ENCODE measurements around the gene WIPF2.

Gene WIPF2

DNA sequence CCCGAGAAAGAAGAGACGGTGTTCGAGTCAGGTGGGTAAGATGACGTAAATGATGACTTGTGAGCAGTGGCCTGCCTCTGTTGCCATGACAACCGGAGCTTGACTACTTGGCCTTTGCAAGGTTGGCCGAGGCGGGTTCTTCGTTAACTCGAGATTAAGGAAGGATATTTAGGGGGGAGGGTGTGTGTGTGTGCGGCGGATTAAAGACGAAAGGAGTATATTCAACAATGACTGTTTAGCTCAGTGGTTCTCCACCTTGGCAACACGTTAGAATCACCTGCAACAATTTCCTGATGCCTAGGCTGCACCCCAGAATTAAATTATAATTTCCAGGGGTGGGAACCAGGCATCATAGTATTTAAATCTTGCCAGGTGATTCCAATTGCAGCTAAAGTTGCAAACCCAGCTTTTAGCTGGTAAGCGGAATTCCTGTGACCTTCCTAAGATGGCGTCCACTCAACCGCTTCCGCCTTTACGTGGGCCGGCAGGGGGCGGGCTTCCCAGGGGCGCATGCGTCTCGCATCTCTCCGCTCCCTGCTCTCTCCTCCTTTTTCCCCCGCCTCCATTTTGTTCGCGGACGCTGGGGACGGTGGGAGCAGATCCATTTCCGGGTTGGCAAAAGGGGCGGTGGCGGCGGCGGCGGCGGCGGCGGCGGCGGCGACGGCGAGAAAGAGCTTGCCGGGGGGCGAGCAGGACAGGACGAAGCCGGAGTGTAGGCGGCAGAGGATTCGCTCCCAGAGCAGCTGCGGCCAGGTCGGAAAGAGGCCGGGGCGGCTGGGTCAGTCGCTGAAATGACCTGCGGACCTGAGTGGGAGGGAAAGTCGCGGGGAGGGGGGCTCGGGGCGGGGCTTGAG, at the start of gene WIPF2 (continued):
- TF ChIP-seq ZNF132 (tag by site-specific recombination; IDR thresholded peaks at IDR 0.05; ENCODE audit: borderline replicate concordance) (no peak), YY2 (tag by site-specific recombination; IDR thresholded peaks at IDR 0.05) (peak; percentile 83), ZBTB21 (tag by site-specific recombination; IDR thresholded peaks at IDR 0.05) (peak; percentile 85), ZNF398 (tag by site-specific recombination; IDR thresholded peaks at IDR 0.05) (peak; percentile 80), ZNF202 (tag by site-specific recombination; IDR thresholded peaks at IDR 0.05; ENCODE audit: borderline replicate concordance) (no peak), KLF9 (tag by site-specific recombination; IDR thresholded peaks at IDR 0.05; ENCODE audit: low read depth) (peak; percentile 89), ZNF501 (tag by site-specific recombination; IDR thresholded peaks at IDR 0.05) (0 out of 2 replicates have a peak, but pooled peaks have one; percentile 62), ZNF677 (tag by site-specific recombination; IDR thresholded peaks at IDR 0.05) (no peak), ZNF707 (tag by site-specific recombination; IDR thresholded peaks at IDR 0.05) (no peak), ZNF701 (tag by site-specific recombination; IDR thresholded peaks at IDR 0.05) (no peak), SCRT2 (tag by site-specific recombination; IDR thresholded peaks at IDR 0.05) (peak; percentile 61), SP3 (tag by site-specific recombination; IDR thresholded peaks at IDR 0.05) (peak; percentile 95), ZNF521 (tag by site-specific recombination; IDR thresholded peaks at IDR 0.05) (no peak), HOXC10 (CRISPR knock-in tag; IDR thresholded peaks at IDR 0.05) (no peak), KLF8 (tag by site-specific recombination; IDR thresholded peaks at IDR 0.05) (peak; percentile 29; the same call in 1 of the 2 replicates), PRDM1 (tag by site-specific recombination; IDR thresholded peaks at IDR 0.05) (no peak), TCF7L2 (IDR thresholded peaks at IDR 0.05; ENCODE audit: borderline replicate concordance, low read depth, low read length) (no peak), MEIS1 (CRISPR knock-in tag; IDR thresholded peaks at IDR 0.05; ENCODE audit: borderline replicate concordance) (no peak), GFI1B (tag by site-specific recombination; IDR thresholded peaks at IDR 0.05) (no peak), YY1 (tag by site-specific recombination; IDR thresholded peaks at IDR 0.05) (peak; percentile 89), ZNF10 (tag by site-specific recombination; IDR thresholded peaks at IDR 0.05) (peak; percentile 45; the same call in 1 of the 2 replicates), ZFP41 (tag by site-specific recombination; IDR thresholded peaks at IDR 0.05; ENCODE audit: borderline replicate concordance) (no peak), GLIS1 (tag by site-specific recombination; IDR thresholded peaks at IDR 0.05) (peak; percentile 65), ZNF423 (tag by site-specific recombination; IDR thresholded peaks at IDR 0.05) (no peak), KLF10 (tag by site-specific recombination; IDR thresholded peaks at IDR 0.05) (peak; percentile 16; the same call in 1 of the 2 replicates), ZNF837 (tag by site-specific recombination; IDR thresholded peaks at IDR 0.05) (no peak)
- TF ChIP-seq, protein P1, sequence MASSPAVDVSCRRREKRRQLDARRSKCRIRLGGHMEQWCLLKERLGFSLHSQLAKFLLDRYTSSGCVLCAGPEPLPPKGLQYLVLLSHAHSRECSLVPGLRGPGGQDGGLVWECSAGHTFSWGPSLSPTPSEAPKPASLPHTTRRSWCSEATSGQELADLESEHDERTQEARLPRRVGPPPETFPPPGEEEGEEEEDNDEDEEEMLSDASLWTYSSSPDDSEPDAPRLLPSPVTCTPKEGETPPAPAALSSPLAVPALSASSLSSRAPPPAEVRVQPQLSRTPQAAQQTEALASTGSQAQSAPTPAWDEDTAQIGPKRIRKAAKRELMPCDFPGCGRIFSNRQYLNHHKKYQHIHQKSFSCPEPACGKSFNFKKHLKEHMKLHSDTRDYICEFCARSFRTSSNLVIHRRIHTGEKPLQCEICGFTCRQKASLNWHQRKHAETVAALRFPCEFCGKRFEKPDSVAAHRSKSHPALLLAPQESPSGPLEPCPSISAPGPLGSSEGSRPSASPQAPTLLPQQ (tag by site-specific recombination; IDR thresholded peaks at IDR 0.05): 0 out of 2 replicates have a peak, but pooled peaks have one; percentile 6
- TF ChIP-seq, protein P2, sequence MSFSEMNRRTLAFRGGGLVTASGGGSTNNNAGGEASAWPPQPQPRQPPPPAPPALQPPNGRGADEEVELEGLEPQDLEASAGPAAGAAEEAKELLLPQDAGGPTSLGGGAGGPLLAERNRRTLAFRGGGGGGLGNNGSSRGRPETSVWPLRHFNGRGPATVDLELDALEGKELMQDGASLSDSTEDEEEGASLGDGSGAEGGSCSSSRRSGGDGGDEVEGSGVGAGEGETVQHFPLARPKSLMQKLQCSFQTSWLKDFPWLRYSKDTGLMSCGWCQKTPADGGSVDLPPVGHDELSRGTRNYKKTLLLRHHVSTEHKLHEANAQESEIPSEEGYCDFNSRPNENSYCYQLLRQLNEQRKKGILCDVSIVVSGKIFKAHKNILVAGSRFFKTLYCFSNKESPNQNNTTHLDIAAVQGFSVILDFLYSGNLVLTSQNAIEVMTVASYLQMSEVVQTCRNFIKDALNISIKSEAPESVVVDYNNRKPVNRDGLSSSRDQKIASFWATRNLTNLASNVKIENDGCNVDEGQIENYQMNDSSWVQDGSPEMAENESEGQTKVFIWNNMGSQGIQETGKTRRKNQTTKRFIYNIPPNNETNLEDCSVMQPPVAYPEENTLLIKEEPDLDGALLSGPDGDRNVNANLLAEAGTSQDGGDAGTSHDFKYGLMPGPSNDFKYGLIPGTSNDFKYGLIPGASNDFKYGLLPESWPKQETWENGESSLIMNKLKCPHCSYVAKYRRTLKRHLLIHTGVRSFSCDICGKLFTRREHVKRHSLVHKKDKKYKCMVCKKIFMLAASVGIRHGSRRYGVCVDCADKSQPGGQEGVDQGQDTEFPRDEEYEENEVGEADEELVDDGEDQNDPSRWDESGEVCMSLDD (tag by site-specific recombination; IDR thresholded peaks at IDR 0.05): peak; percentile 13; the same call in 1 of the 2 replicates
- TF ChIP-seq, protein P3, sequence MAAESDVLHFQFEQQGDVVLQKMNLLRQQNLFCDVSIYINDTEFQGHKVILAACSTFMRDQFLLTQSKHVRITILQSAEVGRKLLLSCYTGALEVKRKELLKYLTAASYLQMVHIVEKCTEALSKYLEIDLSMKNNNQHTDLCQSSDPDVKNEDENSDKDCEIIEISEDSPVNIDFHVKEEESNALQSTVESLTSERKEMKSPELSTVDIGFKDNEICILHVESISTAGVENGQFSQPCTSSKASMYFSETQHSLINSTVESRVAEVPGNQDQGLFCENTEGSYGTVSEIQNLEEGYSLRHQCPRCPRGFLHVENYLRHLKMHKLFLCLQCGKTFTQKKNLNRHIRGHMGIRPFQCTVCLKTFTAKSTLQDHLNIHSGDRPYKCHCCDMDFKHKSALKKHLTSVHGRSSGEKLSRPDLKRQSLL (tag by site-specific recombination; IDR thresholded peaks at IDR 0.05): no peak
